BLaER1 (cell line): ENCODE measurements around the gene DNAH12.

Experiments used
- H3K27ac ChIP-seq: shearing (Covaris generic); formaldehyde crosslinking; 2 replicates; pipeline ENCODE4 v1.8.1; 2022
- H3K27me3 ChIP-seq: shearing (Covaris generic); formaldehyde crosslinking; 2 replicates; pipeline ENCODE4 v1.8.1; 2022
- H3K36me3 ChIP-seq: shearing (Covaris generic); formaldehyde crosslinking; 2 replicates; pipeline ENCODE4 v1.8.1; 2022
- H3K4me1 ChIP-seq: shearing (Covaris generic); formaldehyde crosslinking; 2 replicates; pipeline ENCODE4 v1.8.1; 2022
- H3K4me2 ChIP-seq: shearing (Covaris generic); formaldehyde crosslinking; 2 replicates; pipeline ENCODE4 v1.8.1; 2022
- H3K4me3 ChIP-seq: shearing (Covaris generic); formaldehyde crosslinking; 2 replicates; pipeline ENCODE4 v1.8.1; 2022
- H3K9ac ChIP-seq: shearing (Covaris generic); formaldehyde crosslinking; 2 replicates; pipeline ENCODE4 v1.8.1; 2022
- H3K9me3 ChIP-seq: shearing (Covaris generic); formaldehyde crosslinking; 2 replicates; pipeline ENCODE4 v1.8.1; 2022
- H4K20me1 ChIP-seq: shearing (Covaris generic); formaldehyde crosslinking; 2 replicates; pipeline ENCODE4 v1.8.1; 2022
- Cebpa-rat ChIP-seq: shearing (Covaris generic); IDR thresholded peaks from 2 replicates; pipeline ENCODE4 v1.8.1; 2022

DNAH12 gene

GRCh38 chr3:57257678-57258077, 286.5 kb downstream of the DNAH12 start:
- TF ChIP-seq Cebpa-rat, result no peak
- Histone ChIP-seq H3K4me3 (no peak overlapping the region), H3K27me3 (no peaks in the 10 kb centered on the region), H3K27ac (no peak overlapping the region), H3K9me3 (peaks cover 2% of the 10 kb centered on the region; the same call in 1 of the 2 replicates), H3K4me2 (no peak overlapping the region), H3K36me3 (peaks cover 76% of the 10 kb centered on the region), H3K9ac (no peak overlapping the region), H4K20me1 (no peaks in the 10 kb centered on the region), H3K4me1 (no peaks in the 10 kb centered on the region)

- no peak overlapping the region for H3K9ac ChIP-seq
- no peaks in the 10 kb centered on the region for H3K27me3 ChIP-seq
- no peak for TF ChIP-seq Cebpa-rat
- H3K4me1 ChIP-seq, result no peaks in the 10 kb centered on the region
- H3K36me3 ChIP-seq, result peaks cover 72% of the 10 kb centered on the region
- H3K4me2 ChIP-seq, result no peak overlapping the region
- H3K4me3 ChIP-seq, result no peak overlapping the region
- no peak overlapping the region for H3K27ac ChIP-seq
- no peaks in the 10 kb centered on the region for H4K20me1 ChIP-seq
- H3K9me3 ChIP-seq, result no peaks in the 10 kb centered on the region
These were observed 287.3 kb downstream of the DNAH12 start for GRCh38 chr3:57256844-57257243.

- Histone ChIP-seq H3K4me2 (no peak overlapping the region), H3K27me3 (no peaks in the 10 kb centered on the region), H3K4me3 (no peak overlapping the region), H3K9ac (no peak overlapping the region), H3K27ac (no peak overlapping the region), H4K20me1 (no peaks in the 10 kb centered on the region), H3K4me1 (no peaks in the 10 kb centered on the region), H3K36me3 (peaks cover 61% of the 10 kb centered on the region), H3K9me3 (no peaks in the 10 kb centered on the region)
- no peak for TF ChIP-seq Cebpa-rat
These were observed 291.7 kb downstream of the DNAH12 start for GRCh38 chr3:57252404-57252803.

- Histone ChIP-seq H3K4me1 (peaks cover 4% of the 10 kb centered on the region; the same call in 1 of the 2 replicates), H3K36me3 (peaks cover 84% of the 10 kb centered on the region), H3K27me3 (no peaks in the 10 kb centered on the region), H3K9me3 (no peaks in the 10 kb centered on the region), H3K4me2 (no peak overlapping the region), H3K9ac (no peak overlapping the region), H3K27ac (no peak overlapping the region), H4K20me1 (no peaks in the 10 kb centered on the region), H3K4me3 (no peak overlapping the region)
- no peak for TF ChIP-seq Cebpa-rat
These were observed 299.2 kb downstream of the DNAH12 start for GRCh38 chr3:57244946-57245345.
